CD4-positive, alpha-beta T cell treated with Interleukin-1 beta for 1 hour (primary cell): ENCODE data around the gene RRP15.
A peak's percentile ranks its signal among the peaks of the same experiment; 100 is the strongest.

Source experiments
- DNase-seq, 2 donors: peaks; one replicate each; pipeline ENCODE4 v3.0.0-alpha.2; 2020 to 2022

RRP15 gene, protein sequence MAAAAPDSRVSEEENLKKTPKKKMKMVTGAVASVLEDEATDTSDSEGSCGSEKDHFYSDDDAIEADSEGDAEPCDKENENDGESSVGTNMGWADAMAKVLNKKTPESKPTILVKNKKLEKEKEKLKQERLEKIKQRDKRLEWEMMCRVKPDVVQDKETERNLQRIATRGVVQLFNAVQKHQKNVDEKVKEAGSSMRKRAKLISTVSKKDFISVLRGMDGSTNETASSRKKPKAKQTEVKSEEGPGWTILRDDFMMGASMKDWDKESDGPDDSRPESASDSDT

GRCh38 chr1:218284917-218285635, at the start of gene RRP15:
TSS of gene RRP15 (plus strand) at chr1:218285293. CDS start at chr1:218285317, 24 bp downstream.
- DNase-seq, result peak; percentile 81 to 87

DNA sequence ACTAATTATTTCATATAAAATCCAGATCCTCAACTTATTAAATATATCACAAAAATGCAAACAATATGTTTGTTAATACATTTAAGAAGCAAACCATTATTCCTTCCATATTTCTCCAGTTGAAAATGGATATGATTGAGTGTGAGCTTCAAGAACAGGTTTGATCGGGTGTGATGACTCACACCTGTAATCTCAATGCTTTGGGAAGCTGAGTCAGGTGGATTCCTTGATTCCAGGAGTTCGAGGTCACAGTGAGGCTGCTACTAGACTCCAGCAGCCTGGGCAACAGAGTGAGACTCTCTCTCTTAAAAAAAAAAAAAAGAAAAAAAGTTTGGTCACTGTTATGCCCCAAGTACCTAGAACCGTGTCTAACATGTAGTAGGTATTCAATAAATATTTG, 42.9 kb upstream of the RRP15 start:
- DNase-seq, result no peak

DNA sequence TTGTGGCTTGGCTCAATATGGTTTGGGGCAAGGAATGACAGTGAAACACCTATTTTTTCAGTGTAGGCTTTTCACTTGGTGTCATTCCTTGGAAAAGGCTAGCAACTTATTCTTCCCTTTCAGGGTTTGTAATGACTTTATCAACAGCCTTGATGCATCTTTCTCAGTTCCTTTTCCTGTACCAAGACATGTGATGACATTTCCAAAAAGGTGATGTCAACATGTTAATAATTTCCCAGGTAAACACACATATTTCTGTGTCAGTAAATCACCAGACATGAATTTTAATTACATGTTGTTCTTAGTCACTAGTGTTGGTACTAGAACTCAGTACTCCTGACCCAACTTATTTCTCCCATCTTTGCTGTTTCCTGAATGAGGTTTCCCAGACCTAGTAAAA, 37.8 kb upstream of the RRP15 start:
- no peak for DNase-seq

GRCh38 chr1:218249338-218250140, 35.6 kb upstream of the RRP15 start:
- no peak for DNase-seq

DNA sequence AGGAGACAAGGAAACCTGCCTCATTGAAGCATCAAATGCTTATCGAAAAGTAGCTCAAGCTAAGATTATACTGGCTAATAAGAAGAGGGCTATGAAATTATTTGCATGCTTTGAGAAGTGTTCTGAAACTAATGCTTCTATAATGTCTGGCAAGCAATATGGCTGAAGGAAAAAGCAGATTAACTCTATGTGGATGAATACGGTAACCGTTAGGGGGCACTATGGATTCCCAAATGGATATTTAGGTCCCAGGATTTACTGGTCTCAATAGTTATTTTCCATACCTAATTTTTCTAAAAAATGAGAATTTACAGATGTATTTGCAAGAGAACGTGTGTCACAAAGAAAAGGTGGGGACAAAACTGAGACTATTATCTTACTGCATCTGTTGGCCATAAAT, 34.6 kb upstream of the RRP15 start:
- no peak for DNase-seq

DNA sequence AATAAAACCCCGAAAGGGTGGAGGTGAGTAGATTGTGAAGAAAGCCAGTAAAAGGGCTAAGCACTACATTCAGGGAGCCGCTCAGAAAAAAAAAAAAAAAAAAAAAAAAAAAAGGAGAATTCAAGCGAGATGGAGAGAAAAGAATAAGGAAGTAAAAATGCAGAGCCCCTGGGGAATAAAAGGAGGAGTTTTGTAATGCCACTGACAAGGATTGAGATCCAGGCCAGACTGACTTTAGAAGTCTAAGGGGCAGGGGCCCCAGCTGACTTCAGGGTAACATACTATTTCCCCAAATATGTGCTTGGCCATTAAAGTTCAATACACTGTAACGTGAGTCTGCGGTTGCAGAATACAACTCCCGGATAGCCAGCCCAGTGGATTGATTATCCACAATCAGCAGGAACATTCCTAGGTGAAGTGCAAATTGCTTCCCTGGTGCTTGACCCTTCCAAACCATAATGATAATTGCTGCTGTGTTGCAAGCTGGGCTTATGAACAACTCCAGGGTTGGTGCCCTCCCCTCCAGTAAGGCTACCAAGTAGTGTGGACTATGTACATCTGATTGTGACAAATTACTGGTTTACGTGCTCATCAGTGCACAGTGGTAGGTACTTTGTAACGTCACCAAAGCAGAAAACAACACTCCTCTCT, 30.7 kb upstream of the RRP15 start:
- DNase-seq, result no peak

DNA sequence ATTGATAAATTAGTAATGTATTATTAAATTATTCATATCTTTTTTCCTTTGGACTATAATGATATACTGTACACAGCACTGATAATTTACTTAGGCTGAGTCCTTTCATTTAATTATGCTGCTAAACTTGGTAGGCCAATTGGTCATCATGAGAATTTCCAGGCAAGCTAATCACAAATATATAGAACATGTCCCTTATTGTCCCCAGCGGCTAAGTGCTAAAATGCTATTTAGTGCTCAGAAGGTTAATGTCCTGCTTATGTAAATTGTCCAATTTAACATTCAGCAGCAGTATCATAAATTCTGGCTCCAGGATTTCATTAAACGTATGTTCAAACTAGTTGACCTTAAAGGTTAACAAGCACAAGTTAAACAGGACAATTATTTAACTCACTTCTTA, 30.0 kb upstream of the RRP15 start:
- DNase-seq, result no peak

GRCh38 chr1:218257371-218257770, 27.7 kb upstream of the RRP15 start:
- DNase-seq, result no peak

GRCh38 chr1:218257971-218258370, 27.1 kb upstream of the RRP15 start:
- DNase-seq, result no peak

DNA sequence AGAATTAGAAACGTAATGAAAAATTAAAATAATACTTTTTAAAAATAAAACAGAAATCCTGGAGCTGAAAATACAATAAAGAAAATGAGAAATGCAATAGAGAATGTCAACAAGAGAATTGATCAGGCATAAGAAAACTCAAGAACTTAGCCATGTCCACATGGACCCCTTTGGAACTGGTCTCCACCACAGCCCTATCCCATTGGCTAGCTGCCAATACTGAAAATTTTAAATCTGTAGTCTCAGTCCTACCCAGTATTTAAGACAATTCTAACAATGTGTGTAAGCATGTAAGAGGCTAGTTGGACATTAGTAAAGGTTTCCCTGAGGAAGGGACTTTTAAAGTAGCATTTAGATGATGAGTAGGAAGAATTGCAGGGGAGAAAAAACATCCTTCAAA, 25.8 kb upstream of the RRP15 start:
- no peak for DNase-seq

DNA sequence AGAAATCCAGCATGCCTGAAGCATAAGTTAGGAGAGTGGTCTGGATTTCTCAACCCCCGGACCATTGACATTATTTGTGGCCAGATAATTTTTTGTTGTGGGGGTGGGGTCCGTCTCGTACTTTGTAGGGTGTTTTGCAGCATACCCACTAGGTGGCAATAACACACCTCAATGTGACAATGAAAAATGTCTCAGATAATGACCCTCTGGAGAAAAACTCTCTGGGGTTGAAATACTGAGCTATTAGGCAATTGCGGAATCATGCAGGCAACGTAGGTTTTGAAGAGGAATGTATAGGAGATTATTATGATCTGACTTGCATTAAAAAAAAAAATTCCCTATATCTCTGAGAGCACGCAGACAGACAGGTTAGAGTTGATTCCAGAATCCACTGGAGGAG, 25.3 kb upstream of the RRP15 start:
- no peak for DNase-seq

DNA sequence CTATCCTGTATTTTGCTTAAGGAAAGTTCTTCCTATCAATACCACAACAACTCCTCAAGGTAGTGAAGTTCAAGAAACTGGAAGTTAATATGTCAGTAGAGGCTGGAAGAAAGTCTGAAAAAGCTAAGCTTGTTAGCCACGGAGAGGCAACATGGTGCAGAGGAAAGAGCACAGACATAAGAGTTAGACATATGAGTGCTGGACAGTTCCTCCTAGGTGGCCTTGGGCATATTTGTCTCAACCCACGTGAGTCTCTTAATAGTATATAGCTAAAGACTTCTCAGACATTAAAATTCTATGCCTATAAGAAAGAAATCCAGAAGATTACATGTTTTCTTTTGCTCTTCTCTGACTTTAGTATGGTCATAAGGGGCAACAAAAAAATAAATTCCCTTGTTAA, 22.8 kb upstream of the RRP15 start:
- DNase-seq, result no peak

DNA sequence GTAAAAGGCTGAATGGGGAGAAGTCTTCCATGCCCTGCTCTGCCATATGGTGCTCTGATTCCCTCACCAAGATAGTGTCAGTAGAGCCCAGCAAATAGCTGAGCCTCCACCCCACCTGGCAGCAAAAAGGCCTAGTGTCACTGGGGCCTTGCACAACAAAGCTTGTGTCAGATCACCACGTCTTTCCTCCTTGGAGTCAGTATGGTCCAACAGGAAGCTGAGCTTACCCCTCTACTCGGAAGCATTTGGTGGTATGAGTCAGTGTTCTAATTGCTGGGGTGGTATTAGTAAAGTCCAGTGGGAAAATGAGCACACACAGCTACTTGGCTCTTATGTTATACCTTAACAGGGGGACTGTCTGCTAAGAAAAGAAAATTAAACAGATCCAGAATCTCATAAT, 18.7 kb upstream of the RRP15 start:
- no peak for DNase-seq

DNA sequence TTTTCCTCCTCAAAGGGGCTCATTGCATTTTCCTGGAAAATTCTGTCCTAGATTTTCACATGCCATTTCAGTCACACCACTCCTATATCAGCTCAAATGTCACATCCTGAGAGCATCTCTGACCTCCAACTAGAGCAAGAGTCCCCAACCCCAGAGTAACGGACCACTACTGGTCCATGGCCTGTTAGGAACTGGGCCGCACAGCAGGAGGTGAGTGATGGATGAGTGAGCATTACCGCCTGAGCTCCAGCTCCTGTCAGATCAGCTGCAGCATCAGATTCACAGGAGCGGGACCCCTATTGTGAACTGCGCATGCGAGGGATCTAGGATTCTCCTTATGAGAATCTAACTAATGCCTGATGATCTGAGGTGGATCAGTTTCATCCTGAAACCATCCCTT, 12.7 kb upstream of the RRP15 start:
- DNase-seq, result no peak

- no peak for DNase-seq
Measured at GRCh38 chr1:218273762-218274479, 11.2 kb upstream of the RRP15 start.

DNA sequence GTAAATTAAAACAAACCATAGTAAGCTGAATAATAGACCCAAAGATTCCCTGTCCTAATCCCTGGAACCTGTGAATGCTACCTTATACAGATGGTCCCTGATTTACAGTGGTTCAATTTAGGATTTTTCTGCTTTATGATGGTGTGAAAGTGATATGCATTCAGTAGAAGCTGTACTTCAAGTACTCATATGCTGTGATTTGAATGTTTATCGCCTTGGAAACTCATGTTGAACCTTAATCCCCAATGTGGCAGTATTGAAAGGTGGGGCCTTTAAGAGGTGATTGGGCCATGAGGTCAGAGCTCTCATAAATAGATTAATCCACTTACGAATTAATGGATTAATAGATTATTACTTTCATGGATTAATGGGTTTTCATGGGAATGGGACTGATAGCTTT, 10.6 kb upstream of the RRP15 start:
- no peak for DNase-seq

DNA sequence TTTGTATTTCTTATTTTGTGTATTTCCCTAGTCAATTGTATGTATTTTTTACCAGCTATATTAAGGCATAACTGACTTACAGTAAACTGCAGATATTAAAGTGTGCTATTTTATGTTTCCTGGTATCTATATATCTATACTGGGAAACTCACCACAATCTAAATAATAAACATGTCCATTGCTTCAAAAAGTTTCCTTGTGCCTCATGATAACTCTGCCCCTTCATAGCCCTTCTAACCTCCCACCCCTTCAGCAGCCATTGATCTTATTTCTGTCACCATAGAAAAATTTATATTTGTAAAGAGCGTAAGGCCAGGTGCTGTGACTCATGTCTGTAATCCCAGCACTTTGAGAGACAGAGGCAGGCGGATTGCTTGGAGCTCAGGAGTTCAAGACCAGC, 9.3 kb upstream of the RRP15 start:
- no peak for DNase-seq

DNA sequence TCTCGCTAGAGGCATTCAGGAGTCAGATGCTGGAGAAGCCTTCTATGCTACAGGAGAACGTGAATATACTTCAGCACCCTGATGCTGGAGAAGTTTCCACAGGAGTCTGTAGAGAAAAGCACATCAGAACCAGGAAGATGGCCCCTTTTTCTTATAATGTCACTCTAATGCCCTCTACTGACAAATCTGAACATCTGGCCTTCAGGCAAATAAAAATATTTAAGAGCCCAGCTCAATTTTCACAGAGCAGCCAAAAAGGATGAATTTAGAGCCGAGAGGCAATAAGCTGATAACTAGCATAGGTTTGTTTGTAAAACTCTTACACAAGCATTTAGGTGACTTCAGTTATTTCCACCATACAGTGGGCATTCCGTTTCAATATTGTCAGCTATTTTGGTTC, 3.8 kb upstream of the RRP15 start:
- no peak for DNase-seq

DNA sequence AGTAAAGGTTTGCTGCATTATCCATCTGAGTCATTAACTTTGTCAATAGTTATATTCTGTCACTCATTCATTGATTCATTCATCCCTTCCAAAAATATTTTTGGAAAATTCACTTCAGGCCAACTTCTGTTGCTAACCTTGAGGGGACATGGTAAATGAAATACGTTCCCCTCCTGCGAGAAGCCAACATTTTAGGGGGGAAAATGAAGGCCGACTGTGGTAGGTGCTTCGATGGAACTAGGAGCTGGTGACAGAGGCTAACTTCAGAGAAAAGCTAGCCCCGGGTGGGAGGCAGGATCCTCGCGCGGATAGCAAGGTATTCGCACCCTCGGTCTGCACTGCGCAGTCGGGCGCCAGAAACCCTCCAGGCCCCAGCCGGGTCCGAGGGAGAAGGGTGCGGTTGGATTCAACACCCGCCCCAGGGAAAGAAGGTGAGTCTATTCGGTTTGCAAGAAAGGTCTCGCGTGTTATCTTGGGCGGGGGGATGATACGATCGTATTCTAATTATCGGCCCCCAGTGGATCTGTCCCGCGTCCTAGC, 646 bp upstream of the RRP15 start:
- DNase-seq, result no peak

DNA sequence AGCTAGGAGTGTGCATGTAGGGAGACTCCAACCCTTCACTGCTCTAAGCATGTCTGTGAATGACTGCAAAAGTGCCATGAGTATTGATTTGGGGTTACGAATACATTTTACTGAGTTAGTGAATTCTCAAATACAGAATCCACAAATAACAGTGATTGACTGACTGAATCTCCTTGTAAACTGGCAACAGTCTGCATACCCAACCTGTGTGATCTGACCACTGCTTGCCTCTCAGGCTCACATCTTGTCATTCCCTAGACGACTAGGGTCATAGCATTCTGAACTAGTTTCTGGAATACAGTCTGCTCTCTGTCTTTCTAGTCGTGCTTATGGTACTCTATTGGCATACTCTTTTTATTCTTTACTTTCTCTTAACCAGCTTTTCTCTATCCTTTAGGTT, 7.4 kb downstream of the RRP15 start:
- no peak for DNase-seq

- DNase-seq, result no peak
Measured at GRCh38 chr1:218294546-218294945, 9.5 kb downstream of the RRP15 start.

DNA sequence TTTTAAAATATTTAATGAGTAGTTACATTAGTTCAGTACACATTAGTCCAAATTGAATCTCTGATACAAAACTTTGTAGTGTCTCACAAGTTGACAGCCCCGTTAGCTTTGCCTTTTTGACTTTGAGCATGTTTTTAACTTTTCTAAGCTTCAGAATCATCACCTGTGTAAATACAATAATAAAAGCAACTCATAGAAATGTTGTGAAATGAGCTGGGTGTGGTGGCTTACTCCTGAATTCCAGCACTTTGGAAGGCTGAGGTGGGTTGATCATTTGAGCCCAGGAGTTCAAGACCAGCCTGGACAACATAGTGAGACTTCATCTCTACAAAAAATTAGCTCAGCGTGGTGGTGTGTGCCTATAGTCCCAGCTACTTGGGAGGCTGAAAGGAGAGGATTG, 11.1 kb downstream of the RRP15 start:
- DNase-seq, result no peak
